Ovary (tissue), 9 donors: Measurements from ENCODE around the gene DRC3. TPM values are rescaled to one million over a fixed set of nuclear protein-coding genes. Genes with fewer than 3 reads are reported as not detected.

Experiments
- DNase-seq, 5 donors: peaks; one replicate each; pipeline ENCODE4 v3.0.0-alpha.2; 2019 to 2020
- H3K27ac ChIP-seq, 2 donors: fragments of 200-600 bp; one replicate each; pipeline versions ENCODE4 v1.5.1 to v1.8.0; 2019 to 2022
- H3K27me3 ChIP-seq: fragments of 200-600 bp; one replicate; pipeline ENCODE4 v1.8.0; 2022
- H3K36me3 ChIP-seq: fragments of 200-600 bp; sonication (generic); one replicate; pipeline ENCODE4 v1.5.1; 2019
- H3K4me1 ChIP-seq: one replicate; pipeline ENCODE4 v1.8.1; 2013; ENCODE audit warnings: mild to moderate bottlenecking, moderate library complexity; ENCODE audit not compliant: insufficient read depth
- H3K4me3 ChIP-seq: fragments of 200-600 bp; sonication (generic); one replicate; pipeline ENCODE4 v1.5.1; 2017
- H3K9me3 ChIP-seq, 2 donors: fragments of 200-600 bp in 1 of 2; sonication (generic) in 1 of 2; one replicate each; pipeline versions ENCODE4 v1.5.1 to v1.8.1; 2013 to 2019; ENCODE audit warnings: mild to moderate bottlenecking in 1 of 2, moderate library complexity in 1 of 2
- CTCF ChIP-seq, 3 donors: fragments of 450-650 bp in 2 of 3; fragments of 200-600 bp in 1 of 3; IDR thresholded peaks; one replicate each; pipeline versions ENCODE4 v1.5.1 to v1.8.0; 2016 to 2022; ENCODE audit warnings: antibody characterized with exemption in 3 of 3, mild to moderate bottlenecking in 1 of 3
- EP300 ChIP-seq: sonication (generic); formaldehyde crosslinking; IDR thresholded peaks from one replicate; pipeline ENCODE4 v1.6.1; 2017; ENCODE audit warnings: antibody characterized with exemption
- POLR2A ChIP-seq: fragments of 450-650 bp; IDR thresholded peaks from one replicate; pipeline ENCODE4 v1.6.1; 2017; ENCODE audit warnings: antibody characterized with exemption, mild to moderate bottlenecking, moderate library complexity
- WGBS, 3 donors: extraction: QIAGEN DNeasy Blood & Tissue Kit in 1 of 3; methylation state at CpG; one replicate each; pipeline versions ENCODE4 v1.1.5 to v1.1.7; 2013 to 2017; 5-methylcytosine and 5-hydroxymethylcytosine counted together
- intact Hi-C, 4 donors: fragments of 100-400 bp; cut with DNase I; formaldehyde crosslinking; loops; one replicate each; pipeline versions ENCODE4 v1.11.0 to v1.15.1; 2022 to 2023
- polyA plus RNA-seq, 2 donors: library from polyadenylated mRNA; stranded (reverse); fragments of 200-250 nt in 1 of 2; fragments of 350-450 nt in 1 of 2; fragmentation: Illumina TruSeq in 1 of 2; extraction: RNeasy Lipid Tissue Mini Kit (QIAGEN cat#74804) in 1 of 2; gene quantifications; one replicate each; pipeline ENCODE4 v1.2.3, GENCODE V29; 2013 to 2014
- total RNA-seq, 7 donors: library from RNA; depleted of rRNA in 2 of 7; stranded (reverse); fragments of >200 nt in 2 of 7; fragmentation: NEBNext Ultra II Directional in 3 of 7; extraction: Animal tissue kit (Norgen Biotek cat#: 25700) in 3 of 7; gene quantifications; one replicate each; pipeline versions ENCODE4 v1.1.0 to v1.2.4, GENCODE V29; 2016 to 2023
- donor health status: DM: no; HTN: no; CAD: no; lungs with moderate emphysema.
- donor health status: DM: no; HTN: no; CAD: no.
- donor health status: Bipolar disorder and iron deficiency.
- donor health status: DM: yes; HTN: yes; CAD: no.
- donor health status: DM: no; HTN: no; CAD: no.
- donor health status: DM: yes; HTN: yes; CAD: no.

The DRC3 gene
- total and polyA plus RNA-seq, 9 donors: 3.6 to 35.3 (median 6.0) TPM

- Histone ChIP-seq H3K4me3 (no peak overlapping the region), H3K4me1 (no peaks in the 10 kb centered on the region), H3K27me3 (no peaks in the 10 kb centered on the region), H3K9me3 (no peaks in the 10 kb centered on the region), H3K36me3 (no peaks in the 10 kb centered on the region), H3K27ac (no peak overlapping the region)
- intact Hi-C loops: no loop called here
- no peak for TF ChIP-seq POLR2A
- TF ChIP-seq CTCF (IDR thresholded peaks at IDR 0.05): no peak
- no peak for TF ChIP-seq EP300
- DNase-seq: no peak
- WGBS, 3 donors: 75 to 83% (median 77%) methylated on average over 5 of the region's 5 CpGs
Measured at GRCh38 chr17:18059283-18059682, 86.6 kb downstream of the DRC3 start.

DNA sequence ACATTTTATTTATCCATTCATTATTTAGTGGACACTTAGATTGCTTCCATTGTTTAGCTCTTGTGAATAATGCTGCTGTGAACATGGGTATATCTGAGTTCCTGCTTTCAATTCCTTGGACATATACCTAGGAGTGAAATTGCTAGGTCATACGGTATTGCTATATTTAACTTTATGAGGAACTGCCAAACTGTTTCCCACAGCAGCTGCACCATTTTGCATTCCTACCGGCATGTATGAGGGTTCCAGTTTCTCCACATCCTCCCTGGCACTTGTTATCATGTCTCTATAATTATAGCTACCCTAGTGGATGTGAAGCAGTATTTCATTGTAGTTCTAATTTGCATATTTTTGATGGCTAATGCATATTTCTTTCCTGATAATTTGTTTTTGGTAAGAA is 91.4 kb downstream of the DRC3 start:
- Histone ChIP-seq H3K4me1 (no peaks in the 10 kb centered on the region), H3K36me3 (no peaks in the 10 kb centered on the region), H3K9me3 (no peaks in the 10 kb centered on the region), H3K27me3 (no peaks in the 10 kb centered on the region), H3K27ac (no peak overlapping the region), H3K4me3 (no peak overlapping the region)
- DNase-seq: no peak
- WGBS, 3 donors: 56 to 63% (median 60%) methylated on average over 2 of the region's 2 CpGs
- TF ChIP-seq EP300 (no peak), CTCF (IDR thresholded peaks at IDR 0.05) (no peak), POLR2A (no peak)
- intact Hi-C loops: no loop called here

DNA sequence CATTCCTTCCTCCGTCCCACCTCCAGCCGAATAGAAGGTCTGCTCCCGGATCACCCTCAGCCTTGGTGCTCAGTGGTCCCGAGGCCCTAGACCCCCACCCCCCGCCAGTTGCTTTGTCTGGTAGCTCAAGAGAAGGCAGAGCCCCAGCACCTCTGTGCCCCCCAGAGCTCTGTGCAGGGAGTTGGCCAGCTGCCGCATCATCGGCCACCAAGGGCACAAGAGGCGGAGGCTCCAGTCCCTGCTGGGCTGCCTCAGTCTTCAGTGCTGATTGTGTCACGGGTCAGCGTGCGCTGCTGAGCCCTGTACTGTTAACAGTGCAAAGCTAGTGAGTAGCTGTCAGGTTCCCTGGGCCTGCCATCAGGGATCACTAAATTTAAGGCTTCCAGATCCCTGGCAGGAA is 92.9 kb downstream of the DRC3 start:
- H3K27ac ChIP-seq: no peak overlapping the region
- no peak for TF ChIP-seq CTCF (IDR thresholded peaks at IDR 0.05)
- TF ChIP-seq POLR2A: no peak
- no peak for TF ChIP-seq EP300
- H3K36me3 ChIP-seq: no peaks in the 10 kb centered on the region
- DNase-seq: no peak
- no peaks in the 10 kb centered on the region for H3K27me3 ChIP-seq
- WGBS, 3 donors: 90 to 93% (median 92%) methylated on average over 11 of the region's 11 CpGs
- no peak overlapping the region for H3K4me3 ChIP-seq
- no peaks in the 10 kb centered on the region for H3K4me1 ChIP-seq
- no peaks in the 10 kb centered on the region for H3K9me3 ChIP-seq
- intact Hi-C loops: no loop called here

Other genes starting within 250 kb of the DRC3 start
- 100 to 1,000 TPM in 3 of 7 donors, 10 to 100 TPM in 4; 30.3 to 190 (median 97.4) TPM for gene SREBF1, start 135.9 kb upstream of the DRC3 start, total RNA-seq
- 10 to 100 TPM; 24.3 to 44.3 TPM for gene SREBF1, start 135.9 kb upstream of the DRC3 start, polyA plus RNA-seq
- 10 to 100 TPM; 25.6 to 62.5 (median 50.4) TPM for gene TOM1L2, start 462 bp upstream of the DRC3 start, total RNA-seq
- gene TOM1L2, start 462 bp upstream of the DRC3 start, polyA plus RNA-seq: 10 to 100 TPM; 33.4 to 39.7 TPM
- 10 to 100 TPM in 5 of 7 donors, 1 to 10 TPM in 2; 5.5 to 18.6 (median 15.5) TPM for gene ATPAF2, start 66.3 kb downstream of the DRC3 start, total RNA-seq
- gene ATPAF2, start 66.3 kb downstream of the DRC3 start, polyA plus RNA-seq: 10 to 100 TPM; 11.7 to 34.5 TPM
- gene GID4, start 66.5 kb downstream of the DRC3 start, total RNA-seq: 10 to 100 TPM in 4 of 7 donors, 1 to 10 TPM in 3; 6.0 to 13.2 (median 11.2) TPM
- gene GID4, start 66.5 kb downstream of the DRC3 start, polyA plus RNA-seq: 10 to 100 TPM in 1 of 2 donors, 1 to 10 TPM in 1; 8.2 to 14.4 TPM
- 10 to 100 TPM; 24.2 to 45.9 (median 42.0) TPM for gene DRG2, start 115.1 kb downstream of the DRC3 start, total RNA-seq
- gene DRG2, start 115.1 kb downstream of the DRC3 start, polyA plus RNA-seq: 10 to 100 TPM; 18.1 to 34.7 TPM
- 1 to 10 TPM; 1.5 to 5.4 (median 4.7) TPM for gene MYO15A, start 135.9 kb downstream of the DRC3 start, total RNA-seq
- gene MYO15A, start 135.9 kb downstream of the DRC3 start, polyA plus RNA-seq: 1 to 10 TPM; 1.8 to 2.7 TPM
- 100 to 1,000 TPM in 5 of 7 donors, 10 to 100 TPM in 2; 51.5 to 137 (median 105) TPM for gene ALKBH5, start 211.0 kb downstream of the DRC3 start, total RNA-seq
- gene ALKBH5, start 211.0 kb downstream of the DRC3 start, polyA plus RNA-seq: 10 to 100 TPM; 39.6 to 54.4 TPM